Vagina (tissue), 2 donors: ENCODE results near the gene SPATS2.

Experiments used
- CTCF ChIP-seq, 3 experiments: fragments of 450-650 bp in 2 of 3; fragments of 200-600 bp in 1 of 3; sonication (generic) in 1 of 3; IDR thresholded peaks; one replicate each; pipeline ENCODE4 v1.5.1; 2017 to 2019; ENCODE audit warnings: antibody characterized with exemption in 3 of 3, mild to moderate bottlenecking in 2 of 3, moderate library complexity in 2 of 3
- POLR2A ChIP-seq, 2 donors: fragments of 450-650 bp; IDR thresholded peaks; one replicate each; pipeline ENCODE4 v1.6.1; 2017; ENCODE audit warnings: antibody characterized with exemption in 2 of 2, mild to moderate bottlenecking in 2 of 2, moderate library complexity in 2 of 2

GRCh38 chr12:49547090-49547690 is 179.9 kb downstream of the SPATS2 start:
- TF ChIP-seq POLR2A (IDR thresholded peaks at IDR 0.05), result no peak
- TF ChIP-seq CTCF (IDR thresholded peaks at IDR 0.05), result no peak
